ENCODE measurements around the gene MKX.

GRCh38 chr10:27635699-27636270, 109.8 kb downstream of the MKX start:
- TF ChIP-seq EZH2 (IDR thresholded peaks at IDR 0.05; ENCODE audit: borderline replicate concordance, low read depth, low read length, severe bottlenecking) (no peak), POLR2AphosphoS5 (IDR thresholded peaks at IDR 0.05; ENCODE audit: insufficient read depth, low read depth, low read length) (no peak), CTCF (IDR thresholded peaks at IDR 0.05; ENCODE audit: extremely low read depth in 1 of 2, insufficient read depth in 1 of 2, low read depth in 1 of 2, low read length in 2 of 2) (no peak), POLR2A (IDR thresholded peaks at IDR 0.05; ENCODE audit: low read depth, low read length) (no peak)

All from endothelial cell of umbilical vein (primary cell).